A673 (cell line): ENCODE results near the gene GNB2. TPM values are rescaled to one million over a fixed set of nuclear protein-coding genes. Genes with fewer than 3 reads are reported as not detected.
"Not testable (repeated sequence)": the region's sequence is repeated elsewhere in the genome, so short reads cannot be mapped to it uniquely, and the experiment has no call there.

Experiments
- BruUV-seq: library from RNA; stranded (reverse); fragments of 400-500 nt; replicated peaks from 2 replicates; lab custom pipeline; 2021; lab: Mats Ljungman, UMichigan
- CTCF ChIA-PET: fragments of 300-600 bp; sonication (Branson Sonifier 250); formaldehyde crosslinking; loops from one replicate; lab custom pipeline; 2022; ENCODE audit warnings: antibody characterized with exemption; lab: Charles Lee
- POLR2A ChIA-PET: fragments of 300-600 bp; sonication (Branson Sonifier 250); formaldehyde crosslinking; loops from one replicate; lab custom pipeline; 2022; ENCODE audit warnings: antibody characterized with exemption; ENCODE audit not compliant: low non-redundant PET; lab: Charles Lee
- DNase-seq: peaks from one replicate; pipeline ENCODE4 v3.0.0-alpha.2; 2015; ENCODE audit warnings: low spot score
- H3K27ac ChIP-seq: fragments of 200-600 bp; sonication (generic); 2 replicates; pipeline ENCODE4 v1.5.1; 2016; ENCODE audit warnings: mixed run types, low read depth, mild to moderate bottlenecking, mixed read lengths, antibody characterized with exemption, low read length; ENCODE audit not compliant: poor library complexity, severe bottlenecking
- H3K27me3 ChIP-seq: fragments of 200-600 bp; sonication (generic); replicated peaks from 2 replicates; pipeline ENCODE4 v1.6.1; 2017; ENCODE audit warnings: mixed run types, low read depth, mild to moderate bottlenecking, mixed read lengths, antibody characterized with exemption, low read length; ENCODE audit not compliant: insufficient read depth, poor library complexity
- H3K36me3 ChIP-seq: fragments of 200-600 bp; sonication (generic); 2 replicates; pipeline ENCODE4 v1.6.1; 2016; ENCODE audit warnings: mixed run types, mild to moderate bottlenecking, mixed read lengths, antibody characterized with exemption, low read length; ENCODE audit not compliant: insufficient read depth, poor library complexity, severe bottlenecking
- H3K4me1 ChIP-seq: fragments of 200-600 bp; sonication (generic); 2 replicates; pipeline ENCODE4 v1.6.1; 2017; ENCODE audit warnings: mixed run types, mild to moderate bottlenecking, mixed read lengths, antibody characterized with exemption, low read length; ENCODE audit not compliant: insufficient read depth, poor library complexity, severe bottlenecking
- H3K4me3 ChIP-seq: fragments of 200-600 bp; sonication (generic); 2 replicates; pipeline ENCODE4 v1.5.1; 2016; ENCODE audit warnings: low read depth, mixed run types, mild to moderate bottlenecking, mixed read lengths, low read length; ENCODE audit not compliant: poor library complexity, severe bottlenecking
- H3K9me3 ChIP-seq: fragments of 200-600 bp; sonication (generic); 2 replicates; pipeline ENCODE4 v1.6.1; 2016; ENCODE audit warnings: mixed run types, low read depth, mild to moderate bottlenecking, mixed read lengths, antibody characterized with exemption, low read length; ENCODE audit not compliant: poor library complexity, severe bottlenecking
- CTCF ChIP-seq: fragments of 300-800, 200-600 bp; sonication (generic); conservative IDR thresholded peaks from 2 replicates; pipeline ENCODE4 v1.5.1; 2017; ENCODE audit warnings: low read depth, mild to moderate bottlenecking, antibody characterized with exemption, low read length, moderate library complexity, mixed read lengths
- EZH2 ChIP-seq: fragments of 200-600 bp; sonication (generic); IDR thresholded peaks from 2 replicates; pipeline ENCODE4 v1.6.1; 2017; ENCODE audit warnings: borderline replicate concordance, low read depth, mild to moderate bottlenecking, mixed read lengths, antibody characterized with exemption, low read length; ENCODE audit not compliant: poor library complexity, severe bottlenecking
- intact Hi-C: fragments of 100-400 bp; cut with micrococcal nuclease; formaldehyde crosslinking; loops from one replicate; pipeline ENCODE4 v1.10.0; 2022; ENCODE audit not compliant: unreplicated experiment
- total RNA-seq: library from RNA; stranded (reverse); gene quantifications from 2 replicates; pipeline ENCODE4 v1.2.3, GENCODE V29; 2021

The GNB2 gene
- total RNA-seq, 1 experiment from 2014 or later = 225 TPM

DNA sequence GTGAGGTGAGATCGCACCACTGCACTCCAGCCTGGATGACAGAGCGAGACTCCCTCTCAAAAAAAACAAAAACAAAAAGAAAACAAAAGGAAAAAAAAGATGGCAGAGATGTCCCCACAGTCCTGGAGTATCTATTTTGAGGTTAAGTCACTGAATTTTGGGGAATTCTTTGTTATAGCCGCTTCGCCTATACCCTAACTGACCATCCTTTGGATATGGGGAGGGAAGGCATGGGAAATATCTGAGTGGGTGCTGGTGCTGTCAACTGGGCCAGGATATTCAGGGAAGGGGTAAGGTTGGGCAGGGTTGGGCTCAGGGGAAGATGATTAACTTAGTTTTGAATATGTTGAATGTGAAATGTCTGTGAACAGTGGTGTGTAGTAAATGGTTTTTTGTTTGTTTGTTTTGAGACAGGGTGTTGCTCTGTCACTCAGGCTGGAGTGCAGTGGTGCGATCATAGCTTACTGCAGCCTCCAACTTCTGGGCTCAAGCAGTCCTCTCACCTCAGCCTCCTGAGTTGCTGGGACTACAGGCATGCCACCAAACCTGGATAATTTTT lies 8.3 kb upstream of the GNB2 start:
- Histone ChIP-seq H3K4me3 (no peak overlapping the region), H3K4me1 (no peaks in the 10 kb centered on the region), H3K9me3 (no peaks in the 10 kb centered on the region), H3K27ac (no peak overlapping the region), H3K27me3 (no peaks in the 10 kb centered on the region), H3K36me3 (no peaks in the 10 kb centered on the region)
- BruUV-seq = no TSS peak
- CTCF ChIA-PET = no interaction called here
- no peak for TF ChIP-seq EZH2
- no peak for TF ChIP-seq CTCF
- POLR2A ChIA-PET = no interaction called here
- intact Hi-C loops = no loop called here
- no peak for DNase-seq

DNA sequence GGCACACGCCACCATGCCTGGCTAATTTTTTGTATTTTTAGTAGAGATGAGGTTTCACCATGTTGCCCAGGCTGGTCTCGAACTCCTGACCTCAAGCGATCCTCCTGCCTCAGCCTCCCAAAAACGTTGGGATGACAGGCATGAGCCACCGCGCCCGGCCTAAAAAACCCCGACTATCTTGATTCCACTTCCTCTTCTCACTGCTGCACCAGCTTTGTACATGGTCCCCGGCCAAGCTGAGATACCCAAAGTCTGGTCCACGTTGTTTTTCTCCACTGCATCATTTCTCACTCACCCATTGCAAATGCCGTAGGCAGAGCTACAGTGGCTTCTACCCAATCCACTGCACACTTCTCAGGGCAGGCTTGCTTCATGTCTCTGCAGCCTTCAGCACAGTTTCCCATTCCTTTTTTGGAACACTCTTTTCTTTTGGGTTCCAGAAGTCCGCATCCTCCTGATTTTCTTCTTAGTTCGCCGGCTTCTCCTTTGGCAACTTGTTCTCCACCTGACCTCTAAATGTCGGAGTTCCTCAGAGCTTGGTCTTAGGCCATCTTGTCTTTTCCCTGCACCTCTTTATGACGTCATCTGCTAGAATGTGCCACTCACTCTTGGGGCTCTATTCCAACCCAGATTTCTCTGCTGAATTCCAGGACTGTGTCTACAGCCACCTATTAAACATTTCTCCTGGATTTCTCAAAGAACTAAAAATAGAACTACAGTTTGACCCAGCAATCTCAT lies 6.0 kb upstream of the GNB2 start:
- DNase-seq = no peak
- BruUV-seq = no TSS peak
- TF ChIP-seq EZH2 (no peak), CTCF (no peak)
- ChIA-PET POLR2A (no interaction called here), CTCF (no interaction called here)
- intact Hi-C loops = no loop called here
- H3K4me3 ChIP-seq = no peak overlapping the region
- H3K36me3 ChIP-seq = no peaks in the 10 kb centered on the region
- H3K27me3 ChIP-seq = no peaks in the 10 kb centered on the region
- no peak overlapping the region for H3K27ac ChIP-seq
- no peaks in the 10 kb centered on the region for H3K9me3 ChIP-seq
- no peaks in the 10 kb centered on the region for H3K4me1 ChIP-seq

GRCh38 chr7:100668069-100668449 lies 5.5 kb upstream of the GNB2 start:
- no peak overlapping the region for H3K27ac ChIP-seq
- H3K27me3 ChIP-seq = no peaks in the 10 kb centered on the region
- intact Hi-C loops = no loop called here
- ChIA-PET POLR2A (no interaction called here), CTCF (no interaction called here)
- no peak for TF ChIP-seq EZH2
- TF ChIP-seq CTCF = no peak
- BruUV-seq = no TSS peak
- H3K4me1 ChIP-seq = no peaks in the 10 kb centered on the region
- H3K4me3 ChIP-seq = no peak overlapping the region
- no peak for DNase-seq
- H3K9me3 ChIP-seq = no peaks in the 10 kb centered on the region
- H3K36me3 ChIP-seq = no peaks in the 10 kb centered on the region

GRCh38 chr7:100669106-100669505 lies 4.4 kb upstream of the GNB2 start:
- DNase-seq, H3K27me3 ChIP-seq, POLR2A ChIA-PET, CTCF ChIA-PET, BruUV-seq, H3K9me3 ChIP-seq, H3K4me1 ChIP-seq, H3K27ac ChIP-seq, intact Hi-C loops, H3K36me3 ChIP-seq, H3K4me3 ChIP-seq: not testable (repeated sequence)
